KOPT-K1 (cell line): ENCODE data around the gene USP2.
A peak's percentile ranks its signal among the peaks of the same experiment; 100 is the strongest.

Experiments used
- H3K27ac ChIP-seq: fragments of 200-600 bp; sonication (generic); 2 replicates; pipeline ENCODE4 v1.5.1; 2016; ENCODE audit warnings: antibody characterized with exemption, mild to moderate bottlenecking, low read depth, low read length; ENCODE audit not compliant: poor library complexity, severe bottlenecking
- H3K36me3 ChIP-seq: fragments of 200-600 bp; sonication (generic); 2 replicates; pipeline ENCODE4 v1.5.1; 2017; ENCODE audit warnings: antibody characterized with exemption, mild to moderate bottlenecking, low read length, moderate library complexity; ENCODE audit not compliant: insufficient read depth
- H3K9me3 ChIP-seq: fragments of 200-600 bp; sonication (generic); 2 replicates; pipeline ENCODE4 v1.5.1; 2017; ENCODE audit warnings: antibody characterized with exemption, low read length, mild to moderate bottlenecking; ENCODE audit not compliant: insufficient read depth, poor library complexity, severe bottlenecking

The USP2 gene

GRCh38 chr11:119310682-119311052 is 70.8 kb downstream of the USP2 start:
- Histone ChIP-seq H3K27ac (no peak overlapping the region), H3K9me3 (no peaks in the 10 kb centered on the region), H3K36me3 (peaks cover 22% of the 10 kb centered on the region; the same call in 1 of the 2 replicates)

GRCh38 chr11:119309953-119310681 is 71.4 kb downstream of the USP2 start:
- Histone ChIP-seq H3K9me3 (no peaks in the 10 kb centered on the region), H3K27ac (no peak overlapping the region), H3K36me3 (peaks cover 23% of the 10 kb centered on the region; the same call in 1 of the 2 replicates)

- Histone ChIP-seq H3K9me3 (no peaks in the 10 kb centered on the region), H3K36me3 (peaks cover 27% of the 10 kb centered on the region; the same call in 1 of the 2 replicates), H3K27ac (no peak overlapping the region)
Measured at GRCh38 chr11:119309411-119309810, 72.1 kb downstream of the USP2 start.

GRCh38 chr11:119307974-119308373 is 73.5 kb downstream of the USP2 start:
- peaks cover 42% of the 10 kb centered on the region for H3K36me3 ChIP-seq
- no peaks in the 10 kb centered on the region for H3K9me3 ChIP-seq
- no peak overlapping the region for H3K27ac ChIP-seq

GRCh38 chr11:119307219-119307618 is 74.3 kb downstream of the USP2 start:
- H3K27ac ChIP-seq, result peak overlapping the region; percentile 63
- no peaks in the 10 kb centered on the region for H3K9me3 ChIP-seq
- peaks cover 49% of the 10 kb centered on the region for H3K36me3 ChIP-seq

GRCh38 chr11:119306373-119306890 is 75.1 kb downstream of the USP2 start:
- H3K36me3 ChIP-seq, result peaks cover 57% of the 10 kb centered on the region
- peak overlapping the region; percentile 63 for H3K27ac ChIP-seq
- H3K9me3 ChIP-seq, result no peaks in the 10 kb centered on the region

GRCh38 chr11:119305556-119306372 is 75.7 kb downstream of the USP2 start:
- H3K9me3 ChIP-seq, result no peaks in the 10 kb centered on the region
- H3K27ac ChIP-seq, result peak overlapping the region; percentile 63
- H3K36me3 ChIP-seq, result peaks cover 63% of the 10 kb centered on the region
